ENCODE measurements around the gene DHRS7B. TPM values are rescaled to one million over a fixed set of nuclear protein-coding genes. Genes with fewer than 3 reads are reported as not detected.
"Not testable (repeated sequence)": the region's sequence is repeated elsewhere in the genome, so short reads cannot be mapped to it uniquely, and the experiment has no call there.

The DHRS7B gene
- total RNA-seq, 4 donors from 2014 or later, result 14.6 to 80.6 (median 47.7) TPM

DNA sequence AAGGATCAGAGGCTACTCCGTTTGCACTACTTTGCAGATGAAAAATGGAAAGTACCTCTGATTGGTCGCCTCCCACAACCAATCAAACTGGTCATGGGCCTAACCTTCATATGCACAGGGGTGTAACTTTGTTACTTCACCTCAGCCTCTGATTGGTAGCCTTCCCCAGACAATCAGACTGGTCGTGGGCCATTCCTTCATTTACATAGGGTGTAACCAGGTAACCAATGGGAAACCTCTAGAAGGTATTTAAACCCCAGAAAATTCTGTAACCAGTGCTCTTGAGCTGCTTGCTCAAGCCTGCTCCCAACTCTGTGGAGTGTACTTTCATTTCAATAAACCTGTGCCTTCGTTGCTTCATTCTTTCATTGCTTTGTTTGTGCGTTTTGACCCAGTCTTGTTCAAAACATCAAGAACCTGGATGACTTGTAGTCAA lies 44.7 kb upstream of the DHRS7B start:
- intact Hi-C loops (cut with DNase I; ENCODE audit: low total_unique reads) (no loop called here), in situ Hi-C loops (cut with MboI; ENCODE audit: low pct_ligation_motif_present in 1 of 4, low pct_unique_long_range_greater_than_20kb in 1 of 4, low sequenced_read_pairs in 3 of 4) (no loop called here)
- Histone ChIP-seq H3K4me3 (no peak overlapping the region), H3K4me1 (no peaks in the 10 kb centered on the region), H3K27ac (no peak overlapping the region), H3K9me3 (no peaks in the 10 kb centered on the region), H3K27me3 (no peaks in the 10 kb centered on the region), H3K36me3 (no peaks in the 10 kb centered on the region)
- 72 to 93% methylated on average over 3 to 5 of the region's 5 CpGs for WGBS, 2 donors (ENCODE audit: low coverage in 1 of 2)
- DNase-seq, result no peak
- TF ChIP-seq EP300 (IDR thresholded peaks at IDR 0.05; ENCODE audit: low read depth) (no peak), POLR2A (IDR thresholded peaks at IDR 0.05) (no peak), POLR2AphosphoS5 (IDR thresholded peaks at IDR 0.05) (no peak)
- TF ChIP-seq, protein P1, sequence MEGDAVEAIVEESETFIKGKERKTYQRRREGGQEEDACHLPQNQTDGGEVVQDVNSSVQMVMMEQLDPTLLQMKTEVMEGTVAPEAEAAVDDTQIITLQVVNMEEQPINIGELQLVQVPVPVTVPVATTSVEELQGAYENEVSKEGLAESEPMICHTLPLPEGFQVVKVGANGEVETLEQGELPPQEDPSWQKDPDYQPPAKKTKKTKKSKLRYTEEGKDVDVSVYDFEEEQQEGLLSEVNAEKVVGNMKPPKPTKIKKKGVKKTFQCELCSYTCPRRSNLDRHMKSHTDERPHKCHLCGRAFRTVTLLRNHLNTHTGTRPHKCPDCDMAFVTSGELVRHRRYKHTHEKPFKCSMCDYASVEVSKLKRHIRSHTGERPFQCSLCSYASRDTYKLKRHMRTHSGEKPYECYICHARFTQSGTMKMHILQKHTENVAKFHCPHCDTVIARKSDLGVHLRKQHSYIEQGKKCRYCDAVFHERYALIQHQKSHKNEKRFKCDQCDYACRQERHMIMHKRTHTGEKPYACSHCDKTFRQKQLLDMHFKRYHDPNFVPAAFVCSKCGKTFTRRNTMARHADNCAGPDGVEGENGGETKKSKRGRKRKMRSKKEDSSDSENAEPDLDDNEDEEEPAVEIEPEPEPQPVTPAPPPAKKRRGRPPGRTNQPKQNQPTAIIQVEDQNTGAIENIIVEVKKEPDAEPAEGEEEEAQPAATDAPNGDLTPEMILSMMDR (IDR thresholded peaks at IDR 0.05), result no peak

DNA sequence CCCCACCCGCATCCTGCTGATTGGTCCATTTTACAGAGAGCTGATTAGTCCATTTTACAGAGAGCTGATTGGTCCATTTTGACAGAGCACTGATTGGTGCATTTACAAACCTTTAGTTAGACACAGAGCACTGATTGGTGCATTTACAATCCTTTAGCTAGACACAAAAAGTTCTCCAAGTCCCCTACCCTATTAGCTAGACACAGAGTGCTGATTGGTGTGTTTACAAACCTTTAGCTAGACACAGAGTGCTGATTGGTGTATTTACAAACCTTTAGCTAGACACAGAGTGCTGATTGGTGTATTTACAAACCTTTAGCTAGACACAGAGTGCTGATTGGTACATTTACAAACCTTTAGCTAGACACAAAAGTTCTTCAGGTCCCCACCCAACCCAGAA lies 41.5 kb upstream of the DHRS7B start:
- in situ Hi-C loops (cut with MboI; ENCODE audit: low pct_ligation_motif_present in 1 of 4, low pct_unique_long_range_greater_than_20kb in 1 of 4, low sequenced_read_pairs in 3 of 4); H3K27ac ChIP-seq; intact Hi-C loops (cut with DNase I; ENCODE audit: low total_unique reads); H3K9me3 ChIP-seq; H3K36me3 ChIP-seq; H3K4me3 ChIP-seq; H3K27me3 ChIP-seq; DNase-seq: not testable (repeated sequence)
- H3K4me1 ChIP-seq, result peaks cover 0 to 10% (median 5%) of the 10 kb centered on the region in 4 donors
- WGBS, 2 donors (ENCODE audit: low coverage in 1 of 2), result 100% methylated on average over 1 of the region's 1 CpG

- no peak for DNase-seq
- no peak overlapping the region for H3K27ac ChIP-seq
- peaks cover 0 to 14% (median 5%) of the 10 kb centered on the region in 4 donors for H3K4me1 ChIP-seq
- no peak overlapping the region for H3K4me3 ChIP-seq
- WGBS, 2 donors (ENCODE audit: low coverage in 1 of 2), result 96% methylated on average over 32 of the region's 32 CpGs; no CpG with 5 or more reads in 1 of the 2 donors
- TF ChIP-seq POLR2A (IDR thresholded peaks at IDR 0.05), result no peak
- no peaks in the 10 kb centered on the region for H3K36me3 ChIP-seq
- H3K9me3 ChIP-seq, result no peaks in the 10 kb centered on the region
- intact Hi-C loops (cut with DNase I; ENCODE audit: low total_unique reads), result no loop called here
- in situ Hi-C loops (cut with MboI; ENCODE audit: low pct_ligation_motif_present in 1 of 4, low pct_unique_long_range_greater_than_20kb in 1 of 4, low sequenced_read_pairs in 3 of 4), result no loop called here
- no peaks in the 10 kb centered on the region for H3K27me3 ChIP-seq
These were observed 41.1 kb upstream of the DHRS7B start for GRCh38 chr17:21085707-21086106.

DNA sequence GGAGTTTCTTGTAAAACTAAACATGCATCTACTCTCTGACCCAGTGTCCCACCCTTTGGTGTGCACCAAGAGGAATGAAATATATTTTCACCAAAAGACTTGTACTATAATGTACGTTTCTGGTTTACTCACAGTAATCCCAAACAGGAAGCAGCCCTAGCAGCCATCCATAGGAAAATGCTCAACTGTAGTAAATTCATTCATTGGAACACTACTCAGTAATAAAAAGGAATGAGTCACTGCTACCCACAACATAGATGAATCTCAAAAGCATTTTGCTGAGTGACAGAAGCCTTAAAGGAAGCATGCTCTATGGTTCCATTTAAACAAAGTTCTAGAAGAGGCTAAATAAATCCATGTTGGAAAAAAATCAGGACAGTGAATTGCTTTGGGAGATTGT lies 37.6 kb upstream of the DHRS7B start:
- in situ Hi-C loops (cut with MboI; ENCODE audit: low pct_ligation_motif_present in 1 of 4, low pct_unique_long_range_greater_than_20kb in 1 of 4, low sequenced_read_pairs in 3 of 4) (no loop called here), intact Hi-C loops (cut with DNase I; ENCODE audit: low total_unique reads) (no loop called here)
- WGBS, 2 donors (ENCODE audit: low coverage in 1 of 2), result 33% methylated on average over 1 of the region's 1 CpG; no CpG with 5 or more reads in 1 of the 2 donors
- TF ChIP-seq POLR2A (IDR thresholded peaks at IDR 0.05), result no peak
- no peak for TF ChIP-seq POLR2AphosphoS5 (IDR thresholded peaks at IDR 0.05)
- TF ChIP-seq EP300 (IDR thresholded peaks at IDR 0.05; ENCODE audit: low read depth), result no peak
- TF ChIP-seq, protein P1 (IDR thresholded peaks at IDR 0.05), result no peak
- Histone ChIP-seq H3K36me3 (no peaks in the 10 kb centered on the region), H3K4me3 (no peak overlapping the region), H3K4me1 (peaks cover 0 to 22% (median 7%) of the 10 kb centered on the region in 4 donors), H3K27me3 (no peaks in the 10 kb centered on the region), H3K27ac (no peak overlapping the region), H3K9me3 (no peaks in the 10 kb centered on the region)
- DNase-seq, result no peak

DNA sequence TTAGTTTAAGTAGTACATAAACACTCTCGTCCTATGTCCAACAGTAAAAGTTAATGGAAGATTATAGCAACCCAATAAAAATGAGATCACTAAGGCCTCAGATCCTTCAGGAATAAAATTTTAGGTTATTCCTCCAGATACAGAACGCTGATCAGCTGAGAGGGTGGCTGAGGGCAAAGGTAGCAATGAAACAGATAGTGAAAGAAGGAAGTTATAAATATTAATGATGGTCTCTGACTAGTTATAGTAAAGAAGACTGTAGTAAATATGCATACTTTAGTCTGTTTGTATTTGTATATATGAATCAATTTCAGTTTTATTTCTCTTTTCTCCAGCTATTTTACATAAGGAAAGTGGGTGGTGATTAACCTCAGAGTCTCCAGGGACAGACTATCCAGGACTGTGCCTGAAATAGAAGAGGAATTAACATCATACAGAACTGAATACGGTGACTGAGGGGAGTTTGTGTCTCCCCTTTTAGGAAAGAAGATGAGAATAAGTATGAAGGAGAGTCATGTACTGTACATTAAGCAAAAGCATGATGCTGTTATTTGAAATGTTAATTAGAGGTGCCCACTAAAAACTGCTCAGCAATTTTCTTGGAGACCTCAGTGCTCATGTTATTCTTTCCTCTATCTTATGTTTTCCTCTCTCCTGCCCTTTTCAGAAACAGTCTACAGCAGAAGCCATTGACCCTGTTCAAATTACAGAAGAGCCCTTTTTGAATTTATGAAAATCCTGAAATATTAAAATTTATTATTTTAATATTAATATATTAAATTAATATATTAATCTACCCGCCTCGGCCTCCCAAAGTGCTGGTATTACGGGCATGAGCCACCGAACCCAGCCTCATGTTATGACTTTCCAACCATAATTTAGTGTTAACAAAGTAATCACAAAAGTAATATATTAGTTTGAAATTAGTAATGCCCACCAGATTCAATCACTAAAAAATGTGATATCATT lies 36.5 kb upstream of the DHRS7B start:
- 66 to 69% methylated on average over 7 of the region's 7 CpGs for WGBS, 2 donors (ENCODE audit: low coverage in 1 of 2)
- H3K9me3 ChIP-seq, result no peaks in the 10 kb centered on the region
- intact Hi-C loops (cut with DNase I; ENCODE audit: low total_unique reads) (no loop called here), in situ Hi-C loops (cut with MboI; ENCODE audit: low pct_ligation_motif_present in 1 of 4, low pct_unique_long_range_greater_than_20kb in 1 of 4, low sequenced_read_pairs in 3 of 4) (no loop called here)
- TF ChIP-seq POLR2A (IDR thresholded peaks at IDR 0.05), result no peak
- no peak for TF ChIP-seq EP300 (IDR thresholded peaks at IDR 0.05; ENCODE audit: low read depth)
- TF ChIP-seq, protein P1 (IDR thresholded peaks at IDR 0.05), result no peak
- TF ChIP-seq POLR2AphosphoS5 (IDR thresholded peaks at IDR 0.05), result no peak
- DNase-seq, result no peak
- H3K36me3 ChIP-seq, result no peaks in the 10 kb centered on the region
- peak overlapping the region in 1 of 4 donors; percentile 5 for H3K27ac ChIP-seq
- peaks cover 0 to 25% (median 12%) of the 10 kb centered on the region in 4 donors for H3K4me1 ChIP-seq
- no peaks in the 10 kb centered on the region for H3K27me3 ChIP-seq
- no peak overlapping the region for H3K4me3 ChIP-seq

Measured in transverse colon (tissue), 4 donors.